ENCODE measurements around the gene VEZT.
A peak's percentile ranks its signal among the peaks of the same experiment; 100 is the strongest.

Gene VEZT

DNA sequence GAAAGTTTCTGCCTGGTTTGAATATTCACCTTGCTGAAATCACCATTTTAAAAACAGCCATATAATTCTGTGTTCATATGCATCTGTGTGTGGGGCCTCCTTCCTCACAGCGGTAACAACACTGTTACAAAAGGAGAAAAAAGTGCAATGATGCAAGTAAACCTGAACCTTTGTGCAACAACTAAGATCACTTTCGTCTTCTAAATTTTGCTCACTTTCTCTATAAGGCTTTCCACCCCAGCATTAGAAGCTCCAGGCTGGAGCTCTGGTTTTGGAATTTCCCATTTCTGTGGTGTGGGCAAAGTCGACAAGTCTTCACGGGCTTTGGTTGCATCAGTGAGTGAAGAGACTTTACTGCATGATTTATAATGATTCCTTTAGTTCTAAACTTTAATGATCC lies 18.7 kb upstream of the VEZT start:
- H3F3A ChIP-seq (ENCODE audit: low read depth): no peaks in the 10 kb centered on the region
- H3K79me2 ChIP-seq (ENCODE audit: insufficient read depth, low read length): no peaks in the 10 kb centered on the region
- H3K36me3 ChIP-seq (ENCODE audit: insufficient read depth, low read length): no peaks in the 10 kb centered on the region
- H4K20me1 ChIP-seq (ENCODE audit: insufficient read depth, low read length, poor library complexity, severe bottlenecking): no peaks in the 10 kb centered on the region
- peak overlapping the region; percentile 20 for H2AFZ ChIP-seq (ENCODE audit: low read length)
- no peak overlapping the region for H3K4me3 ChIP-seq (ENCODE audit: low read length, poor library complexity, severe bottlenecking)
- no peaks in the 10 kb centered on the region for H3K9me3 ChIP-seq (ENCODE audit: insufficient read depth, low read depth, low read length)
- H3K9me2 ChIP-seq (replicated peaks; ENCODE audit: low read depth, low read length): no peaks in the 10 kb centered on the region
- no peak for TF ChIP-seq EZH2phosphoT487 (IDR thresholded peaks at IDR 0.05; ENCODE audit: borderline replicate concordance)
- TF ChIP-seq, protein P1, sequence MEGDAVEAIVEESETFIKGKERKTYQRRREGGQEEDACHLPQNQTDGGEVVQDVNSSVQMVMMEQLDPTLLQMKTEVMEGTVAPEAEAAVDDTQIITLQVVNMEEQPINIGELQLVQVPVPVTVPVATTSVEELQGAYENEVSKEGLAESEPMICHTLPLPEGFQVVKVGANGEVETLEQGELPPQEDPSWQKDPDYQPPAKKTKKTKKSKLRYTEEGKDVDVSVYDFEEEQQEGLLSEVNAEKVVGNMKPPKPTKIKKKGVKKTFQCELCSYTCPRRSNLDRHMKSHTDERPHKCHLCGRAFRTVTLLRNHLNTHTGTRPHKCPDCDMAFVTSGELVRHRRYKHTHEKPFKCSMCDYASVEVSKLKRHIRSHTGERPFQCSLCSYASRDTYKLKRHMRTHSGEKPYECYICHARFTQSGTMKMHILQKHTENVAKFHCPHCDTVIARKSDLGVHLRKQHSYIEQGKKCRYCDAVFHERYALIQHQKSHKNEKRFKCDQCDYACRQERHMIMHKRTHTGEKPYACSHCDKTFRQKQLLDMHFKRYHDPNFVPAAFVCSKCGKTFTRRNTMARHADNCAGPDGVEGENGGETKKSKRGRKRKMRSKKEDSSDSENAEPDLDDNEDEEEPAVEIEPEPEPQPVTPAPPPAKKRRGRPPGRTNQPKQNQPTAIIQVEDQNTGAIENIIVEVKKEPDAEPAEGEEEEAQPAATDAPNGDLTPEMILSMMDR (conservative IDR thresholded peaks at IDR 0.05; ENCODE audit: low read length): no peak
- H3K4me2 ChIP-seq (ENCODE audit: low read depth, low read length, poor library complexity, severe bottlenecking): no peak overlapping the region
- H3K27me3 ChIP-seq (ENCODE audit: insufficient read depth, low read length, poor library complexity, severe bottlenecking): no peaks in the 10 kb centered on the region
- peaks cover 48% of the 10 kb centered on the region for H3K4me1 ChIP-seq (ENCODE audit: insufficient read depth, low read length, poor library complexity, severe bottlenecking)
- no peak overlapping the region for H3K9ac ChIP-seq (ENCODE audit: low read depth, low read length, poor library complexity, severe bottlenecking)

DNA sequence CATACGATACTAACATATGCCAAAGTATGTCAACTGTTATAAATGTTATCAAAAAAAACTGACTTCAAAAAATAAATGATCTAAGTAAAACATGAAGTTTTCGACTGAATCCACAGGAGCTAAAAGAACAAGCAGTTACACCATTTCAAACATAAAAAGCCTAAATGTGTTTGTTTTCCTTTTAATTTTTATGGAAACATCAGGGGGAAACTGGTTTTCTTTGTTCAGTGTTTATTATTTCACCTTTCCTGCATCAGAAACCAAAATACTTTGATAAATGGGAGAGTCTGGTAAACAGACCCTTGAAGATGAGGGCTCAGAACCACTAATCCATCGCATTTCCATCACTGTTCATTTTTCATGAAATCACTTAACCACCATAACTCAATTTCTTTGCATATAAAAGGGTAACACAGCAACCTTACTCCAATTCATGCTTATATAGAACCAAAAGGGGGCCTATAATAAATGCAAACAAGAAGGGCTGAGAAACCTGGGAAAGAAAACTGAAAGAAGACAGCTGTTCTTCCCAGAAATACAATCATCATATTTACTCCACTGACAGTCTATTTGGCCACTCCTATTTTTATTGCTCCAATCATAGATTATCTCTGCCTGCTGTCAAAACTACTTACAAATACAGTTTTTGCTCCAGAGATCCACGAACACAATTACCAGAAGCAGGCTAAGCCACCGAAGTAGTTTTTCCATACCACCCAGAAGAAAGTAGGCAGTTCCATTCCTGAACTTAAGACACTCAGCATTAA lies 17.3 kb upstream of the VEZT start:
- no peaks in the 10 kb centered on the region for H3K79me2 ChIP-seq (ENCODE audit: insufficient read depth, low read length)

DNA sequence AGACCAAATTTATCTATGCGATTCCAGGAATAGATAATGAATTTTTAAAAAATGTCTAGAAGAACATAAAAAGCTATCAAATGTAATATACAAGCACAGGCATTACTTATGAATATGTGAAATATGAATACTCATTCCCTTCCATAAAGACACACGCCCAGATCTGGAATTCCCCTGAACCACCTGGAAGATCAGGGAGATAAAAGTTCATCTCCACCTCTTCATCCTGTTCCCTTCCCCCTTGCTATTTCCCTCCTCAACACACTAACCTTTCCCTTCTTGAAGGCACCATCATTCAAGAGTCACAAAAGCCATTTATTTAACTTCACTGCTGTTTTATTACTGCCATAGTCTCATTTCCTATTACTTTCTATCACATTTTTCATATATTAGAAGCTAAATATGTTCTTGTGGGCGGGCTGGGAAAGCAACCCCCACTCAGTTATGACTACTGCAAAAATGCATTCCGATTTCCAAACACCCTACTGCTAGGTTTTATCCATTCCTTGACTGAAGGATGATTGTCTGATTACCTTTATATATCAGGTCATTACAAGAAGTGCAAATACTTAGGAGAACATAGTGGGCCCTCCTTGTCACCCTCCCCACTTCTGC lies 16.4 kb upstream of the VEZT start:
- Histone ChIP-seq H3K4me2 (ENCODE audit: low read depth, low read length, poor library complexity, severe bottlenecking) (peak overlapping the region; percentile 45), H2AFZ (ENCODE audit: low read length) (0 out of 2 replicates have a peak overlapping the region, but pooled peaks have one; percentile 42), H3K4me3 (ENCODE audit: low read length, poor library complexity, severe bottlenecking) (peak overlapping the region; percentile 14), H4K20me1 (ENCODE audit: insufficient read depth, low read length, poor library complexity, severe bottlenecking) (no peaks in the 10 kb centered on the region), H3F3A (ENCODE audit: low read depth) (no peaks in the 10 kb centered on the region), H3K9me3 (ENCODE audit: insufficient read depth, low read depth, low read length) (no peaks in the 10 kb centered on the region), H3K79me2 (ENCODE audit: insufficient read depth, low read length) (no peaks in the 10 kb centered on the region), H3K9ac (ENCODE audit: low read depth, low read length, poor library complexity, severe bottlenecking) (peak overlapping the region; percentile 36), H3K9me2 (replicated peaks; ENCODE audit: low read depth, low read length) (no peaks in the 10 kb centered on the region), H3K4me1 (ENCODE audit: insufficient read depth, low read length, poor library complexity, severe bottlenecking) (peaks cover 70% of the 10 kb centered on the region), H3K36me3 (ENCODE audit: insufficient read depth, low read length) (no peaks in the 10 kb centered on the region), H3K27me3 (ENCODE audit: insufficient read depth, low read length, poor library complexity, severe bottlenecking) (no peaks in the 10 kb centered on the region)
- TF ChIP-seq, protein P1 (conservative IDR thresholded peaks at IDR 0.05; ENCODE audit: low read length): no peak
- no peak for TF ChIP-seq EZH2phosphoT487 (IDR thresholded peaks at IDR 0.05; ENCODE audit: borderline replicate concordance)

More for the DNA sequence above, 17.3 kb upstream of the VEZT start:
- peak overlapping the region; percentile 45 for H3K4me2 ChIP-seq (ENCODE audit: low read depth, low read length, poor library complexity, severe bottlenecking)
- no peak for TF ChIP-seq EZH2phosphoT487 (IDR thresholded peaks at IDR 0.05; ENCODE audit: borderline replicate concordance)
- TF ChIP-seq, protein P1 (conservative IDR thresholded peaks at IDR 0.05; ENCODE audit: low read length): no peak
- H2AFZ ChIP-seq (ENCODE audit: low read length): 0 out of 2 replicates have a peak overlapping the region, but pooled peaks have one; percentile 11
- H3K9ac ChIP-seq (ENCODE audit: low read depth, low read length, poor library complexity, severe bottlenecking): peak overlapping the region; percentile 6
- H4K20me1 ChIP-seq (ENCODE audit: insufficient read depth, low read length, poor library complexity, severe bottlenecking): no peaks in the 10 kb centered on the region
- H3K27me3 ChIP-seq (ENCODE audit: insufficient read depth, low read length, poor library complexity, severe bottlenecking): no peaks in the 10 kb centered on the region
- H3K4me1 ChIP-seq (ENCODE audit: insufficient read depth, low read length, poor library complexity, severe bottlenecking): peaks cover 62% of the 10 kb centered on the region
- no peaks in the 10 kb centered on the region for H3K9me2 ChIP-seq (replicated peaks; ENCODE audit: low read depth, low read length)
- no peaks in the 10 kb centered on the region for H3K36me3 ChIP-seq (ENCODE audit: insufficient read depth, low read length)
- peak overlapping the region; percentile 14 for H3K4me3 ChIP-seq (ENCODE audit: low read length, poor library complexity, severe bottlenecking)
- H3K9me3 ChIP-seq (ENCODE audit: insufficient read depth, low read depth, low read length): no peaks in the 10 kb centered on the region
- no peaks in the 10 kb centered on the region for H3F3A ChIP-seq (ENCODE audit: low read depth)
